GM10248 (cell line): ENCODE results near the gene AFTPH.

Experiments used
- CTCF ChIA-PET: fragments of 300-600 bp; sonication (Branson Sonifier 250); formaldehyde crosslinking; extraction: SDS; loops from one replicate; lab custom pipeline; 2021; ENCODE audit warnings: antibody characterized with exemption; lab: Yijun Ruan, JAX
- POLR2A ChIA-PET: fragments of 350-650 bp; sonication (Branson Sonifier 250); formaldehyde crosslinking; extraction: SDS; loops from one replicate; lab custom pipeline; 2020; ENCODE audit warnings: antibody characterized with exemption; lab: Yijun Ruan, JAX
- DNase-seq: peaks from one replicate; pipeline ENCODE4 v3.0.0; 2012; ENCODE audit errors: extremely low spot score
- CTCF ChIP-seq: IDR thresholded peaks from 2 replicates; pipeline ENCODE4 v1.5.1; 2012; ENCODE audit warnings: mild to moderate bottlenecking, low read depth; ENCODE audit errors: extremely low read depth, missing control alignments, control extremely low read depth

Gene AFTPH

GRCh38 chr2:64604155-64604554 is 80.0 kb downstream of the AFTPH start:
- DNase-seq, result no peak
- ChIA-PET CTCF (interaction anchor here (1.0 to 5.2 kb wide), 5 partner anchors 9 to 92 kb away, joined by 3 to 25 read pairs (median 3); partner anchors contain the start of gene AFTPH), POLR2A (no interaction called here)
- no peak for TF ChIP-seq CTCF

- ChIA-PET CTCF (interaction anchor here (1.0 to 6.0 kb wide), 10 partner anchors 11 to 268 kb away, joined by 3 to 81 read pairs (median 28); partner anchors contain the start of gene AFTPH), POLR2A (no interaction called here)
- TF ChIP-seq CTCF, result no peak
- no peak for DNase-seq
These were observed 80.9 kb downstream of the AFTPH start for GRCh38 chr2:64605026-64605471.

GRCh38 chr2:64605991-64606478 is 81.9 kb downstream of the AFTPH start:
- no peak for DNase-seq
- POLR2A ChIA-PET, result interaction anchor here (0.6 to 1.7 kb wide), 5 partner anchors 48 to 449 kb away, joined by 3 to 14 read pairs (median 4); partner anchors contain the start of gene SERTAD2
- no peak for TF ChIP-seq CTCF
- CTCF ChIA-PET, result interaction anchor here (0.7 to 6.0 kb wide), 16 partner anchors 11 to 389 kb away, joined by 3 to 81 read pairs (median 6); partner anchors contain the start of genes AFTPH and SERTAD2

- ChIA-PET CTCF (interaction anchor here (0.7 to 6.0 kb wide), 26 partner anchors 11 to 388 kb away, joined by 3 to 81 read pairs (median 5); partner anchors contain the start of genes AFTPH and SERTAD2), POLR2A (interaction anchor here (0.5 to 1.7 kb wide), 11 partner anchors 20 to 465 kb away, joined by 3 to 14 read pairs (median 4); partner anchors contain the start of gene SERTAD2)
- peak; percentile 93 for DNase-seq
- no peak for TF ChIP-seq CTCF
These were observed 82.6 kb downstream of the AFTPH start for GRCh38 chr2:64606479-64607363.

- ChIA-PET POLR2A (interaction anchor here (0.6 to 1.7 kb wide), 9 partner anchors 21 to 466 kb away, joined by 3 to 14 read pairs (median 3); partner anchors contain the start of gene SERTAD2), CTCF (interaction anchor here (0.7 to 6.0 kb wide), 29 partner anchors 10 to 388 kb away, joined by 3 to 81 read pairs (median 5); partner anchors contain the start of genes AFTPH and SERTAD2)
- TF ChIP-seq CTCF, result no peak
- no peak for DNase-seq
These were observed 83.5 kb downstream of the AFTPH start for GRCh38 chr2:64607381-64608304.
